HG02885 (cell line): ENCODE results near the gene FADD.

Experiments used
- ATAC-seq: cut with Tn5 transposase; IDR thresholded peaks from one replicate; pipeline ENCODE4 v1.9.1; 2021; ENCODE audit warnings: mild to moderate bottlenecking; ENCODE audit not compliant: unreplicated experiment, poor library complexity

Gene FADD

GRCh38 chr11:70229737-70230136 lies 26.6 kb downstream of the FADD start:
- no peak for ATAC-seq

GRCh38 chr11:70230151-70230839 lies 27.2 kb downstream of the FADD start:
- ATAC-seq, result no peak

- no peak for ATAC-seq
Measured at GRCh38 chr11:70230840-70231710, 28.0 kb downstream of the FADD start.

GRCh38 chr11:70233034-70233433 lies 29.9 kb downstream of the FADD start:
- no peak for ATAC-seq

- no peak for ATAC-seq
Measured at GRCh38 chr11:70233511-70233934, 30.4 kb downstream of the FADD start.

GRCh38 chr11:70233962-70234361 lies 30.9 kb downstream of the FADD start:
- ATAC-seq, result no peak

GRCh38 chr11:70240337-70240736 lies 37.2 kb downstream of the FADD start:
- ATAC-seq, result no peak

GRCh38 chr11:70241709-70242108 lies 38.6 kb downstream of the FADD start:
- no peak for ATAC-seq

- ATAC-seq, result no peak
Measured at GRCh38 chr11:70242885-70243284, 39.8 kb downstream of the FADD start.

GRCh38 chr11:70243912-70244652 lies 41.0 kb downstream of the FADD start:
- ATAC-seq, result no peak

- ATAC-seq, result no peak
Measured at GRCh38 chr11:70244698-70245097, 41.6 kb downstream of the FADD start.

- no peak for ATAC-seq
Measured at GRCh38 chr11:70246196-70246595, 43.1 kb downstream of the FADD start.

- no peak for ATAC-seq
Measured at GRCh38 chr11:70247042-70247709, 44.1 kb downstream of the FADD start.

GRCh38 chr11:70247710-70248072 lies 44.6 kb downstream of the FADD start:
- ATAC-seq, result no peak

GRCh38 chr11:70250876-70251658 lies 48.0 kb downstream of the FADD start:
- no peak for ATAC-seq

GRCh38 chr11:70251659-70252321 lies 48.7 kb downstream of the FADD start:
- ATAC-seq, result no peak

- no peak for ATAC-seq
Measured at GRCh38 chr11:70252844-70253243, 49.7 kb downstream of the FADD start.

- ATAC-seq, result no peak
Measured at GRCh38 chr11:70255477-70256116, 52.5 kb downstream of the FADD start.
